Stimulated activated CD4-positive, alpha-beta T cell treated with anti-CD3 and anti-CD28 coated beads, Interleukin-12 subunit alpha, Interleukin-12 subunit beta, amount 100 ng/mL, for 48 hours (primary cell): Measurements from ENCODE around the gene MYO16.
"Not testable (repeated sequence)": the region's sequence is repeated elsewhere in the genome, so short reads cannot be mapped to it uniquely, and the experiment has no call there.

Experiments
- DNase-seq, 3 donors: peaks; one replicate each; pipeline ENCODE4 v3.0.0-alpha.2; 2020; ENCODE audit warnings: low read depth in 2 of 3, low spot score in 1 of 3

The MYO16 gene

DNA sequence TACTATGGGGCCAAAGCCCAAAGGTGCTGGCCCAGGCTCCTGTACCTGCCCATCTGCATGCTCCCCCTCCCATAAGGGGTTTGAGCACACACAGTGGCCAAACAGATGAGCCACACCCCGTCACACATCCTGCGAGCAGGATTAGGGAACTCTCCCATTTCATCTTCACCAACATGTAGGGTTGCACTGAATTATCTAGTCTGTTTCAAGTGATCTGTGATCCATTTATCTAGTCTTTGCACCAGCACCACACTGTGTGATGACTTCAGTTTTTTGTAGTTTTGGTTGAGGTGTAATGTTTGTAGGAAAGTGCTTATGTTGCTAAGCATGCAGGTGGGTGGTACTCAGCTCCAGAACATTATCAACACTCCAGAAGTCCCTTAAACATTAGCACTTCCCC is 249.3 kb downstream of the MYO16 start:
- DNase-seq, result no peak

DNA sequence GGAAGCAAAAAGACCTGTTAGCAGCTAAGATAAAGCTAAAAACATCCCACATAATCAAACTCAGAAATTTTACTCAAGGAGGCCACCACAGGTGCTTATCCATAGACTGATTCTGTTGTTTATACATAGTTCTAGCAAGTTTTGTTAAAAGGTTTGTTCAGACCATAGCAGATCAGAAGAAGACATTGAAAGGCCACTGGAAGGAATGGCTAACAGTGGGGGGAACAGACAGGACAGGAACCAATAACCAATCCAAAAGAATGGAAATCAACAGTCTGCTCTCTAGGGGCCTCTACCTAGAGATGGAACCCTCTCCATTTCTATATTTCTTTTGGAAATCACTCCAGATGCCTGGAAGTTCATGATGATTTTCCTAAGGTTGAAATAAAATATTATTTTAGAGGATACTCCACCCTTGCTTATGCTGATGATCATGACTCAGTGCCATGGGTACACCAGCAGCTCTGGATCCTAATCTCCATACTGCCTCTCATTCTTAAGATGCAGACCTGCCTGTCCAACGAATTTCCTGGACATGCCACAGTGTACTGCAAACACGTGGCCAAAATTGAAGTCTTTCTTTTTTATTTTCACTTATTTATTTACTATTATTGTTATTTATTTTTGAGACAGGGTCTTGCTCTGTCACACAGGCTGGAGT is 260.0 kb downstream of the MYO16 start:
- no peak for DNase-seq

DNA sequence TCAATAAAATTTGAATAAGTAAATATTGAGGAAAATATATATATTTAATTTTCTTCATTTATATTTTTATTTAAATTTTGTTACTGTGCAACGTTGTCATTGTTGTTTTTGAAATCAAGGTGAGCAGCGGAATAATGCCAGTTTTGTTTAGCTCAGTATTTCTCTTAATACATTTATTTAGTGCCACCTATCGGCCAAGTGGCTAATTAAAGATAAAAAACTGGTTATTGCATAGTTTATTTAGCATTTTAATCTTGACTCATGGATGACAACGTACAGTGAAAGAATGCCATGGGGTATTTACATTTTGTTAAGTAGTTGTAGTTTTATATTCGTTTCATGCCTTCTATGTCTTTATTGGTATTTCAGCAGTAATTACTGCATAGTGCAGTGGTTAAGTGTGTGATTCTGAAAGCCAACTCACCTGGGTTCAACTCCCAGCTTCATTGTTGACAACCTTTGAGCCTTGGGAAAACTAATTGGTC is 265.9 kb downstream of the MYO16 start:
- peak in 1 of 3 donors; percentile 29 for DNase-seq

DNA sequence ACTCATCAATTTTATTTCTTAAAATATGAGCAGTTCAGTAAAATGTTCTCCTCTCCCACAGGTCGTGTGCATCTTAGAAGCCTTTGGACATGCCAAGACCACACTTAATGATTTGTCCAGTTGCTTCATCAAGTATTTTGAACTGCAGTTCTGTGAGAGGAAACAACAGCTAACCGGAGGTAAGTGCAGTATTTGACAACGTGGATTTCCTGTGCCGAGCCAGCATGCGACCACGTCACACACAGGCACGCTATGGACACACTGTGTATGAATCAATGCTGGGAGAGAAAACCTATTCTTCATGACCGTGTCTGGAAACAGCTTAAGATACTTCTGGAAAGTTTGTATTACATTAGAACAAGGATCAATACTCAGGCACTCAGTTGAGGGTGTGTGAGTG is 268.5 kb downstream of the MYO16 start:
- DNase-seq, result no peak

DNA sequence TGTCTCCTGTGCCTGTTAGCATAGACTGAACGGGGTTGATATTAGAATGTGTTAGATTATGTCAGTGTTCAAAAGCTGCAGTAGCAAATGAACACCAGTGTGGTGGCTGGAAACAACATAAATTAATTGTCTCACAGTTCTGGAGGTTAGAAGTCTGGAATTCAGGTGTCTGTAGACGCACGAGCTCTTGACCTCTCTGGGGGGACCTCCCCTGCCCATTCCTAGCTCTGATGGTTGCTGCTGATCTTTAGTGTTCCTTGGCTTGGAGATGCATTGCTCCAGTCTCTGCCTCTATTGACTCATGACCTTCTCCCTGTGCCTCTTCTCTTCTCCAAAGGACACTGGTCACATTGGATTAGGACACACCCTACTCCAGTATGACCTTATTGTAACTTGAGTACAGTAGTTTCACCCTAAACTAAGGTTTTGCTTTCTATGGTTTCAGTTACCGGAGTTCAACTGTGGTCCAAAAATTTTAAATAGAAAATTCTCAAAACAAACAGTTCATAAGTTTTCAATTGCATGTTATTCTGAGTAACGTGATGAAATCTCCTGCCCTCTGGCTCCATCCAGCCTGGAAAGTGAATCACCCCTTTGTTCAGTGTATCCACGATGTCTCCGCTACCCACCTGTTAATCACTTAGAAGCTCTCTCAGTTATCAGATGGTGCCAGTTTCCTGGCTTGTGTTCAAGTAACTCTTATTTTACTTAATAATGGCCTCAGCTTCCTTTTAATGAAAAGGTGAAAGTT is 273.2 kb downstream of the MYO16 start:
- DNase-seq, result no peak

DNA sequence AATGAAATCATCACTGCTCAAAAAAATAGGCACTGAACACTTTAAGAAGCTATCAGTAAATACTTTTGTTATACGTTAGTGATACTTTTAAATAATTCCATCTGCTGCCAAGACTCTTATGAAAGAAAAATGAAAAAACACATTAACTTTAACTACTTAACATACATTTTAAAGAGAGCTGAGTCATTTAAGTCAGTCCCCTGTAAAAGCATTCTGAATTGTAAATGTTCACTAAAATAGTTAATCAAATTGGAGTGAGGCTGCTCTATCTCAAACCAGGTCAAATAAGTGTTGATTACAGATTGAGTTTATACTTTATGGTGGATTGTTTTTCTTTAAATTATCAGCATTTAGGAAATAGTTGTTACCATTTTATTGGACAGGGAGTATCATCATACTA is 274.2 kb downstream of the MYO16 start:
- no peak for DNase-seq

DNA sequence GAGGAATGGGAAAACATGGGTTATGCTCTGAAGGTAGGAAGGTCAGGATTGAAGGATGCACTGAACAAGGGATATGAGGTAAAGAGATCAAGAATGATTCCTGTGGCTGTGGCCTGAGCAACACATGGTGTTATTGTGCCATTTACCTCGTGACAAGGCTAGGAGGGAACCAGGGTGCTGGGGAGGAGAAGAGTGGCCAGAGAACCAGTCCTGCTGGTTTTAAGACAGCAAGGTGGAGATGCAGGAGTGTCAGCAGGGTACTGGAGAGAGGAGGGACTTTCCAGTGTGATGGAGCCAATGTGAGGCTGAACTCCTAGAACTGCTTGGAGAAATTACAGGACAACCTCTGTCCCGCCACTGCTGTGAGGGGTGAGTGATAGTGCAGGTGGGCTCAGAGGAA is 282.4 kb downstream of the MYO16 start:
- no peak for DNase-seq

DNA sequence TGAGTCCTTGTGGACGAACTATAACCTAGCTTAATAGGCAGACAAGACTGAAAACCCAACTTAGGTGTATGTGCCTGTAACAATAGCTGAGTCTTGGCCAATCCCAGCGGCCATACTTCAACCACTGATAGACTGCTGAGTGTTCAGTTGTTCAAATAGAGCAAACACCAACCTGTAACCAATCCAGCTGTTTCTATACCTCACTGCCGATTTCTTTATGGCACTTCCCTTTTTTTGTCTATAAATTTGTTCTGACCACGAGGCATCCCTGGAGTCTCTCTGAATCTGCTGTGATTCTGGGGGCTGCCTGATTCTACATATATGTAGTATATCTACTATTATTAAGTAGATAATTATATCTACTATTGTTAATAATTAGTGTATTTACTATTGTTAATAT is 284.3 kb downstream of the MYO16 start:
- DNase-seq, result not testable (repeated sequence)

DNA sequence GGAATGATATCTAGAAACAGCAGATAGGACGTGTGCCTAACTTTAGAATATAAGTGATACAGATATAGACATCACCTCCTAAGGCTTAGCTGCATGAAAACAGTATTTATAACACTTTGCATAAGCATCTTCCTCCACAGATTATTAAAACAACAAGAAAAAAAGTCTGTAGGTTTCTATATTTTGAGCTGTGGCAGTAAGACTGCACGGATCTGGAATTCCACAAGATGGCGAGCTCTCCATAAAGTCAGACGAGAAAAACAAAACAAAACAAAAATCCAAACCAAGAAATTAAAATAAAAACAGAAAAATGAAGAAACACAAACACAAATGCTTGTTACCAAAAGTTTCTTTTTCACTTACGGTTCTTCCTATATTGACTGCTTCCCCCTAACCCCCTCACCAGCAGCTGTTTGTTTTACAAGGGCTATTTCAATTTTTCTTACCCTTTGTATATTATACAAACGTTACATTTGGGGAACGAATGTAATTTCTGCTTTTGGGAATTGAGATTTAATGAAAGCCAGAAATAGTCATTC is 285.8 kb downstream of the MYO16 start:
- DNase-seq, result no peak

DNA sequence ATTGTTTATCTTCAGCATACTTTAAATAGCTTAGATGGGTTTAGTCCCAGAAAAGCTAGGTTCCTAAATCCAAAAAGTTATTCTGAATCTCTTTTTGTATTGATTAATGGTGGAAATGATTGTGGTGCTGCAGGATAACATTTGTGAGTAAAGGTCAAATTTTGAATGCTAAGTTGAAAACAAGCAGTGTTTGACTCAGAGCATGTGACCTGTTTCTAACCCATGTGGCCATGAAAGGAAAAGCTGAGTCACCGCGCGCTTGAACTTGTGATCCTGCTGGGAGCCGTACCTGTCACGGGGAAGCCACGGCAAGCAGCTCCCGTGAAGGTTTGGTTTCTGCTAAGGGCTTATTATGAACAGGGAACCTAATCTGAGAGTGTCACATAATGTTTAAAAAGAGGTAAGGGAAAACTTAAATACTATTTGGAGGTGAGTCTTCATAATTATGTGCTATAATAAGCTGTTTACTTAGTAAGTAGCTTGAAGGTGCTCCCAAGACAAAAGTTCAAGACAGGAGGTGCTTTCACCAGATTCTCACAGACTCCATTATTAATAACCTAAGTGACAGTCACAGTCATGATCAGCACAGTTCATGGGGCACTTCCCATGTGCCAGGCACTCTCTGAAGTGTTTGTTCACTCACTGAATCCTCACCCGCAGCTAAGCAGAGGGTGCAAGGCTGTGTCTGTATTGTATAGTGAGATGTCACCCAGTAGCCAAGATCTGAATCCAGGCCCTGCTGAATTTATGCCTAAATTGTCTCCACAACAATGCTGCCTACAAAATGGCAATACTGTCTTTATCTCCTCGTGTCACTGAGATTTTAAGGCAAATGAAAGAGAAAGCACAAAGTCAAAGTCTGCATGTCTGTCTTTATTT is 286.5 kb downstream of the MYO16 start:
- DNase-seq, result peak; percentile 77 to 84 (median 82)

DNA sequence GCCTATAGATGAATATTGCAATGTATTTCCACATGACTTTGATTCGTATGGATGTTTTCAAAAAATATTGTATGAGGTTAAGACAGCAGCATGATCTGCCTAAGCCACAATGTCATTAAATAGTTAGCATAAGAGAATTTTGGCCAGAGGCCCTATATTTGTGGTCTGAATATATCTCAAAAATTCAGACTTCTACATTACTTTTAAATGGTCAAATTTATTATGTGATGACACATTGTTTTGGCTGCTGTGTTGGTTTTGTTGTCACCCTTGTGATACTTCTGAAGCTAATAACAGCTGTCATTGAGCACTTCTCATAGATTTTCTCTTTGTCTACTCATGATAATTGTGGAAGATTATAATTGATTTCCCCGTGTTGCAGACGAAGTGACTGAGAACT is 288.2 kb downstream of the MYO16 start:
- no peak for DNase-seq

DNA sequence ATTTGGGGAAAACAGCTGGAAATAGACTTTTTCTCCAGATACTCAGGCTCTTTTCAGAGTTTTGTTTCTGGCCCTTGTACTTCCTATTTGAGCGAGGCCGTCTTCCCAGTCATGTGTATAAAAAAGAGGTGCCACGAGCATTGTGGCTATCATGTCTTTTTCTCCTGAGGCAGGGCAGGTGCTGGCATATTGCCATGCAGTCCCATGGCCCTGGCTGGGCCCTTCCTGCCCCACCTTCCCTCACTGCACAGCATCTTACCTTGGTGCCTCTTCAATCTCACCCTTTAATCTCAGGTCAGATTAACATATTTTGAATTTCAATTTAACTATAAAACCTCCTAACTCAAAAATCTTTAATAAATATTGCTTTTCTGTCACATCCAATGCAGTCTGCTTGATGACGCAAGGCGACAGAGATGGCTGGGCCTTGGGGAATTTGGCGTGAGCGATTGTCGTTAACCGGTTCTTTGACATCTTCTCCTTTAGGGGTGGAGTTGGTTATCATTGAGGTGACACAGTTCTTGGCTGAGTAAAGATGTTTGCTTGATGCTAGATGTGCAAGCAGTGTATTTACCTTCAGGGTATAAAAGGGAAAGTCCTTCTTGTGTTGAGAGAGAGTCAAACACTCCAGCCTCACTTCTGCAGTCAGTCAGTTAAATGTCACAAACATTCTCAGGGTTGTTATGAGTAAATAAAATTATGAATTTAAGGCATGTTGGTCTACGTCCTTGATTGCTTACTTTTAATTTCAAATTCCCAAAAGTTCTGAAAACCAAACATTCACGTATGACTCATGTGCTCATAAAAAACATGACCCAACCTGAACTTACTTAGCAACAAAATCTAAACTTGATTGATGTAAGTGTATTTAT is 289.9 kb downstream of the MYO16 start:
- no peak for DNase-seq

DNA sequence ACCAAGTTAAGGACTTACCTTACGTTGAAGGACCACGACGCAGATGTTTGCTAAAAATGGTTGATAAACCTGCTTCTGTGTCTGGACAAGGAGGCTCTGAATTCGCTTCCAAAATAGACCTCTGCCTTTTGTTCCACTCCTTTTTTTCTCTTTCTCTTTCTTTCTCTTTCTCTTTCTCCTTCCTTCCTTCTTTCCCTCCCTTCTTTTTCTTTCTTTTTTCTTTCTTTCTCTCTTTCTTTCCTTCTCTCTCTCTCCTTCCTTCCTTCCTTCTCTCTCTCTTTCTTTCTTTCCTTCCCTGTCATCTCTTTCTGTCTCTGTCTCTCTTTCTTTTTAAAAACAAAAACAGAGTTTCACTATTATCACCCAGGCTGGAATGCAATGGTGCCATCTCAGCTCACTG is 290.7 kb downstream of the MYO16 start:
- DNase-seq, result no peak

DNA sequence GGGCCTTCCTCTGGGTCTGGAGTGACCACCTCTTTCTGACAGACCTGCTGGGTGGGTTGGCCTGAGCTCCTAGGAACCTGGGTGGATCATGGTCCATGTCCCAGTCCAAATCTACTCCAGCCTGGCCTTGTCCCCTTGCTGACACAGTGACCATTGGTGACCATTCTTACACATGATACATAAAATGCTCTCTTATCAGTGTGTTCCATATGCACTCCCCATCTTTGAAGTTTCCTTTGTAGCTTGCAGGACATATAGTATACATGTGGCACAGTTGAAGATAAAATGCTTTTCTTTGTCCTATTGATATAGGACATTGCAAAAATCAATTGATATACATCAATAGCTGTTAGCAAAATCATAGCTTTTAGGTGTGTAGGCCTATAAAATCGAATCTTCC is 291.8 kb downstream of the MYO16 start:
- no peak for DNase-seq

DNA sequence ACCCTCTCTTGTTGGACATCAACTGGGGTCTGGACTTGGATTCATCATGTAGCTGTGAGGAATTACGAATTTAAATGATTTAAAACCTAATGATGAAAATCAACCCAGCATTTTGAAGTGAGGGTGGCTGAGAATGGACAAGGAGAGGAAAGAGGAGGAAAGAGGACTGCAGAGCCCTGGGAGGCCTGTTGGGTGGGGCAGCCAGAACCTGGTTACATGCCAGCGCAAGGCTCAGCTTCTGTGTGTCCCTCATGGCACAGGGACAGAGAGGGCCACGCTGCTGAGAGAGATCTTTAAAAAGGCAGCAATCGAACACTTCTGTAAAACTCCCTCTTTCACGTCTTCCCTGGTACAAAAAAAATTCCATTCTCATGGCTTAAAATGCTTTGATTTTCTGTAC is 292.7 kb downstream of the MYO16 start:
- no peak for DNase-seq

DNA sequence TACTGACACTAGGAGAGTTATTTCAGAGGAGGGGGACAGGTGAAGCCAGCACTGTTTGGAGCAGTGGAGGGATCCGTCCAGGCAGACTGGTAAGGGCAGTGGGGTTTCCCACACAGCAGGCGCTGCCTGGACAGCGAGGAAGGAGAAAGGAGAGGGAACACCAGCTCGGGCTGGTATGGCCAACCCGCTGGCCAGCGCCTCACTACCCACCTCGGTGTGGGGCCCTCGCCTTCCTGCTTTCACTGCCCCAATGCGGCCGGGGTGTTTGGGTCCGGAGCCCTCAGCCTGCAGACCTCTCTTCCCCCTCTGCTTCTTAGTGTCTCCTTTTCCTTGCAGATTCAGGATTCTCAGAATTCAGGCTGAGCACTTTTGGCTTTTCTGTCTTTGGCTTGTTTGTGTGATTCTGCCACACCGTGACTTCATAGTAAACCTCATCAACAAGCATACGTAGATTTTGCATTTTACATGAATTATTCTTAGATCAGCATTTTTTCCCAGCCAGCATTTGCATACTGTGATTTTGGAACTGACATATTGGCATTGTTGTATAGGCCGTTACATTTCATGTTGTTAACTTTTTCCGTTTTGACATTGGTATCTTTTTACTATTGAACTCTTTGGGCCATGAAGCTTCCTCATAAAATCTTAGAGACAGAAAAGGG is 294.1 kb downstream of the MYO16 start:
- no peak for DNase-seq

DNA sequence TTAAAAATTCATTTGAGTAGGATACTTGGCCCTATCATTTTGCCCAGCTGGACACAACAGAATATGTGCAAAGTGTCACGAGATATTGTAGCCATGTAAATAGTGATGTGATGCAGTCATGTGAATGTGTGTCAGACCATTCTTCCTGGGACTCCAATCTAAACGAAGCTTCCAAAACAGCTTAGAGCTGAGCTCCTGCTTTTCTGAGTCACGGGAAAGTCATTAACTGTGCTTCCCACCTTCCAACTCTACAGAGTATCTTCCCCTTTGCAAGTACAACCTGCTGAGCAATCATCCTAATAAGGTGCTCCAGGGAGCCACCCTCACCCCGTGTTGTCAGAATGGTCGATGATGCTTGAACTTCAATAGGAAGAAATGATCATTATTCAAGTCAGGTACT is 294.7 kb downstream of the MYO16 start:
- no peak for DNase-seq

DNA sequence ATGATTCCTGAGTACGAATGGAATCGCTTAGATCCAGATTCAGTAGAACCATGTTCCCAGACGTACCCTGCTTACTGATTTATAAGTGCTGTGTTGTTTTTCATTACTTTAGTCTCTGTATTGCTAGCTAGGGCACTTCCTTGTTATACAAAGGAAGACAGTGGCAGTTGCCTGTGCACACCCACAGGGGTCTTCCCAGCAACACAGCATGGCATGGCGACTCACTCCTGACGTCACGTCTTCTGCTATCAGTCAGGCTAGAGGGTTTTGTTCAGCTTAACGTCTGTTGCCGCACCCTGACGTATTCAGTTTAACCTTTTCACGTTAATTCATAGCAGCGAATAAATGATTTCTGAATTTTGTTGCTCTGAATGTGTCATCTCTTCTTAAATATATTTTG is 295.1 kb downstream of the MYO16 start:
- no peak for DNase-seq

DNA sequence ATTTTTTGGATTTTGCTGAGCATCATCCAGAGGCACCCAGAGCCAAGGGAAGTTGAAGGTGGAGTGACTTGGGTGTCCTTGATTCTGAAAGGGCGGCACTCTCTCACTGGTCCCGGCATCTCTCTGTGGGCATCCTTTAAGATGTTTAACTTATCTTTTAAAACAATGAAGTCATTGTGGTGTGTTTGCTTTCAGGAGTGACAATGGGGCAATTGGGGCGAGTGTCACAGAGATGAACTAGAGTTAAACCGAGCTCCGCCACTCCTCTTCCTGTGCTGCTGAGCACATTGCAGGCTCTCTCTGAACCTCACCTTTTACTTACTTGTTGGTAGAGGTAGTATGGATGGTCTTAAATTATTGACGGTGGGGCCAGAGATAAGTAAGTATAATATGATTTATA is 295.7 kb downstream of the MYO16 start:
- DNase-seq, result no peak

DNA sequence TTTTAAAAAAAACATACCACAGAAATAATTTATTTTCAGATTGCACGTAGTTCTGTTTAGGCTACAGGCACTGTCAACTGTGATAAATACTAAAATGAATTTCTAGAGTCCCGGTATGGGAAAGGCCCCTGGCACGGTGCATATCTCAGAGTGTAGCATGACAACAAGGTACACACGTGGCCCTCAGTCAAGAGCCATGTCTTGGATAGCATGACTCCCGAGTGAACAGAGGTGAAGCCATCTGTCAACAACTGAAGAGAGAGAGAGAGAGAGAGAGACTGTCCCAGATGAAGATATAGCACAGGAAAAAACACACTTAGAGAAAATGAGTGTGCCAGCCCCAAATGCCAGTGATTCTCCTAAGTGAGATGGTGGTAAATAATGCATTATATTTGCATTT is 297.5 kb downstream of the MYO16 start:
- DNase-seq, result no peak
